Measurements from ENCODE around the gene SERPINF2. TPM values are rescaled to one million over a fixed set of nuclear protein-coding genes. Genes with fewer than 3 reads are reported as not detected.
A peak's percentile ranks its signal among the peaks of the same experiment; 100 is the strongest.
"Not testable (repeated sequence)": the region's sequence is repeated elsewhere in the genome, so short reads cannot be mapped to it uniquely, and the experiment has no call there.

The SERPINF2 gene
- total and polyA plus RNA-seq, 2 experiments from 2014 or later = 0.08 TPM; not detected in 1

DNA sequence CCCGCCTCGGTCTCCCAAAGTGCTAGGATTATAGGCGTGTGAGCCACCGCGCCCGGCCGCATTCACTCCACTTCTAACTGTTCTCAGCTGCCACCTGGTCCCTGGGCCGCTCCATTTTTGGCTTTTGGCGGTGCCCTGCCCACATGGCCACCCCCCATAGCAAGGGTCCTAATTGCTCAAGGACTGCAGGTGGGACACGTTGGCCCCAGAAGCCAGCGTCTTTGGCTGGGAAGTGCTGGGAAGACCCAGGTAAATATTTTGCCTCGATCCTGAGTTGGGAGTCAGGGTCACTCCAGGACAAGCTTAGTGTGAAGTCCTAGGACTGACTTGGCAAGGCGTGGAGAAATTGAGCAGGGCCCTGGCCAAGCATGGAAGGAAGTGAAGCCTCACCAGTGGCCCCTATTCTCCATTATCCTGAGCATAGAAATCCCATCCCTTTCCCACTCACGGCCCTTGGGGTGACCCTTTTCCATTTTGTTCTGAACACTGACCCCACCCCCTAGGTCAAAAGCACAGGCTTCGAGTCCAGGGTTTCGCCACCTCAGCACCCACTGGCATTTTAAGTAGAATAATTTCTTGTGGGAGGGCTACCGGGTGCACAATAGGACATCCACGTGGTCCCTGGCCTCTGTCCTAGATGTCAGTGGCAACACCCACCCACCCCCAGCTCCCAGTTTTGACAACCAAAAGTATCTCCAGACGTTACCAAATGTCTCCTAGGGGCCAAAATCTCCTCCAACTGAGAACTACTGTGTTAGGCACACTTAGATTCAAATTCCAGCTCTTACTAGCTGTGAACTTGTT lies 24.1 kb upstream of the SERPINF2 start:
- WGBS, 2 experiments (ENCODE audit: low coverage in 1 of 2, low lambda C conversion rate in 2 of 2, missing lambda C conversion rate in 2 of 2) = 72% methylated on average over 19 of the region's 19 CpGs
- in situ Hi-C loops (cut with MboI) = no loop called here

DNA sequence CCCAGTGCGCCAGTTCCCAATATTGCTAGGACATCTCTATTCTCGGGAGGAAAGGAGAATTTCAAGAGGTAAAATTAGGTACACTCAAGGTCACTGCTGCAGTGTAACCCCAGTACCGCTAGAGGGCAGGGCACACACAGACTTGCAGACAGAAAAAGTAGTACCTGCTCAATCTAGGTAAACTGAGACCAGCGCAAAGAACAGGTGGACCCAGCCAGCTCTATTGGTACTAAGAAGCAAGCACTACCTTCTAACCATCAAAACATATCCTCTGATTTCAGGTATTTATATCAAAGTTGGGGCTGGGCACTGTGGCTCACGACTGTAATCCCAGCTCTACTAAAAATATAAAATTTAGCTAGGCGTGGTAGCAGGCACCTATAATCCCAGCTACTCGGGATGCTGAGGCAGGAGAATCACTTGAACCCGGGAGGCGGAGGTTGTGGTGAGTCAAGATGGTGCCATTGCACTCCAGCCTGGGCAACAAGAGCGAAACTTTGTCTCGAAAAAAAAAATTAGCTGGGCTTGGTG lies 21.8 kb upstream of the SERPINF2 start:
- Histone ChIP-seq H4K20me1 (ENCODE audit: insufficient read depth) (no peaks in the 10 kb centered on the region), H3K9me2 (ENCODE audit: insufficient read depth) (no peaks in the 10 kb centered on the region), H3K27me3 (replicated peaks; ENCODE audit: insufficient read depth) (no peaks in the 10 kb centered on the region), H3K36me3 (ENCODE audit: low read depth) (no peaks in the 10 kb centered on the region), H3K4me3 (peak overlapping the region; percentile 57), H3K4me1 (ENCODE audit: insufficient read depth) (peaks cover 9% of the 10 kb centered on the region), H3K27ac (no peak overlapping the region), H3F3A (ENCODE audit: insufficient read depth) (peaks cover 5% of the 10 kb centered on the region; the same call in 1 of the 2 replicates), H2AFZ (peak overlapping the region; percentile 80), H3K4me2 (ENCODE audit: unreplicated experiment) (peak overlapping the region; percentile 55), H3K79me2 (ENCODE audit: insufficient read depth) (peaks cover 11% of the 10 kb centered on the region), H3K9ac (peak overlapping the region; percentile 49; the same call in 1 of the 2 replicates), H3K9me3 (ENCODE audit: low read depth) (no peaks in the 10 kb centered on the region)
- 31% methylated on average over 11 of the region's 11 CpGs for WGBS, 2 experiments (ENCODE audit: low coverage in 1 of 2, low lambda C conversion rate in 2 of 2, missing lambda C conversion rate in 2 of 2)
- in situ Hi-C loops (cut with MboI) = loop anchor here (10.0 kb wide), 1 partner anchor 64 kb away; no protein-coding TSS in a partner anchor
- no peak for TF ChIP-seq EZH2 (IDR thresholded peaks at IDR 0.05; ENCODE audit: insufficient read depth, poor library complexity, severe bottlenecking)
- TF ChIP-seq EZH2phosphoT487 (IDR thresholded peaks at IDR 0.05; ENCODE audit: insufficient read depth, low read depth) = no peak
- DNase-seq = peak; percentile 60

More for the DNA sequence above, 24.1 kb upstream of the SERPINF2 start:
- peak overlapping the region; percentile 99; the same call in 1 of the 2 replicates for H3K27ac ChIP-seq
- no peaks in the 10 kb centered on the region for H3K9me3 ChIP-seq (ENCODE audit: low read depth)
- H3K4me3 ChIP-seq = no peak overlapping the region
- H3K9ac ChIP-seq = no peak overlapping the region; the same call in 1 of the 2 replicates
- H3K36me3 ChIP-seq (ENCODE audit: low read depth) = peaks cover 8% of the 10 kb centered on the region; the same call in 1 of the 2 replicates
- peaks cover 13% of the 10 kb centered on the region for H3K4me1 ChIP-seq (ENCODE audit: insufficient read depth)
- no peak overlapping the region for H2AFZ ChIP-seq
- H3K4me2 ChIP-seq (ENCODE audit: unreplicated experiment) = no peak overlapping the region
- DNase-seq = no peak
- no peaks in the 10 kb centered on the region for H3K9me2 ChIP-seq (ENCODE audit: insufficient read depth)
- peaks cover 7% of the 10 kb centered on the region; the same call in 1 of the 2 replicates for H4K20me1 ChIP-seq (ENCODE audit: insufficient read depth)
- peaks cover 16% of the 10 kb centered on the region for H3K79me2 ChIP-seq (ENCODE audit: insufficient read depth)
- TF ChIP-seq EZH2 (IDR thresholded peaks at IDR 0.05; ENCODE audit: insufficient read depth, poor library complexity, severe bottlenecking) (no peak), EZH2phosphoT487 (IDR thresholded peaks at IDR 0.05; ENCODE audit: insufficient read depth, low read depth) (no peak)
- H3K27me3 ChIP-seq (replicated peaks; ENCODE audit: insufficient read depth) = no peaks in the 10 kb centered on the region
- peaks cover 13% of the 10 kb centered on the region for H3F3A ChIP-seq (ENCODE audit: insufficient read depth)

DNA sequence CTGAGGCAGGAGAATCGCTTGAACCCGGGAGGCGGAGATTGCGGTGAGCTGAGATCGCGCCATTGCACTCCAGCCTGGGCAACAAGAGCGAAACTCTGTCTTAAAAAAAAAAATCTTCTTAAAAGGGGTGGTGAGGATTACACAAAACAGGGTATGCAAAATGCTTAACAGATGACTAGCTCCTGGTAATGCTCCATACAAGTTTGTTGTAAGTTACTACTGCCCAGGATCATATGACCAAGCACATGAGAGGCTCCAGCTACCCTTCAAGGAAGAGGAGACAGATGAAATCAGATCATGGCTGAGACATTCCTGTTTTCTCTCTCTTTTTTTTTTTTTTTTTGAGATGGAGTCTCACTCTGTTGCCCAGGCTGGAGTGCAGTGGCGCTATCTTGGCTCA lies 20.6 kb upstream of the SERPINF2 start:
- H3K9ac ChIP-seq; H3K4me2 ChIP-seq (ENCODE audit: unreplicated experiment); H3F3A ChIP-seq (ENCODE audit: insufficient read depth); H3K9me2 ChIP-seq (ENCODE audit: insufficient read depth); H3K4me1 ChIP-seq (ENCODE audit: insufficient read depth); H2AFZ ChIP-seq; H3K27me3 ChIP-seq (replicated peaks; ENCODE audit: insufficient read depth); H3K9me3 ChIP-seq (ENCODE audit: low read depth); H3K36me3 ChIP-seq (ENCODE audit: low read depth); H3K4me3 ChIP-seq; H4K20me1 ChIP-seq (ENCODE audit: insufficient read depth): not testable (repeated sequence)
- in situ Hi-C loops (cut with MboI) = loop anchor here (10.0 kb wide), 1 partner anchor 63 kb away; no protein-coding TSS in a partner anchor
- DNase-seq = peak; percentile 84
- H3K27ac ChIP-seq = peak overlapping the region; percentile 53
- peaks cover 18% of the 10 kb centered on the region for H3K79me2 ChIP-seq (ENCODE audit: insufficient read depth)
- WGBS, 2 experiments (ENCODE audit: low coverage in 1 of 2, low lambda C conversion rate in 2 of 2, missing lambda C conversion rate in 2 of 2) = 54 to 75% methylated on average over 7 to 8 of the region's 8 CpGs

DNA sequence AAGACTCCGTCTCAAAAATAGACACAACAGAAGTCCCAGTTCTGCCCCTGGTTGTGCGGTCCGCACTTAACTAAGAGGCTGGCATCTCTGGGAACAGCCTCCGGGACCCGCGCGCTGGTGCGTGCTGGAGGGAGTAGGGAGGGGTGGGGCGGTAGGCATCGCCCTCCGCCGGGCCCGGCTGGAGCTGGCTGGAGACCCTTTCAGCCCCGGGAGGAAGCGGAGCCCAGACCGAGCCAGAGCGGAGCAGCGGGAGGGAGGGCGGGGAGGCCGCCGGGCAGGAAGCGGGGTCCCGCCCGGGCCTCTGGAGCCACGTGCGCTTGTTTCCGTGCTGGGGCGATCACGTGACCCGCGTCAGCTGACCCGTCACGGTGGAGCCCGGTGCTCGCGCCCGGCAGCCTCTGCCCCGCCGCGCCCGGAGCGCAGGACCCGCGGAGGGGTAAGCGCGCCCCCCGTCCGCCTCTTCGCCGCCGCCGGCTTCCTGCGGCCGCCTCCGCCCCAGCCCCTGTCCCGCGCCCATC lies 18.3 kb upstream of the SERPINF2 start, which contains the start of gene WDR81:
Gene WDR81 (plus strand): TSS at position 354 of the 518 bp plus-strand sequence. CDS start 256 bp downstream, outside the sequence.
- no peak for TF ChIP-seq EZH2 (IDR thresholded peaks at IDR 0.05; ENCODE audit: insufficient read depth, poor library complexity, severe bottlenecking)
- no peak for TF ChIP-seq EZH2phosphoT487 (IDR thresholded peaks at IDR 0.05; ENCODE audit: insufficient read depth, low read depth)
- in situ Hi-C loops (cut with MboI) = loop anchor here (10.0 kb wide), 1 partner anchor 60 kb away; no protein-coding TSS in a partner anchor
- Histone ChIP-seq H3K9me3 (ENCODE audit: low read depth) (no peaks in the 10 kb centered on the region), H3K79me2 (ENCODE audit: insufficient read depth) (peaks cover 18% of the 10 kb centered on the region), H3K36me3 (ENCODE audit: low read depth) (no peaks in the 10 kb centered on the region), H3F3A (ENCODE audit: insufficient read depth) (peaks cover 8% of the 10 kb centered on the region; the same call in 1 of the 2 replicates), H4K20me1 (ENCODE audit: insufficient read depth) (no peaks in the 10 kb centered on the region), H3K9ac (peak within 1 kb of the TSS; percentile 84), H3K4me3 (peak within 1 kb of the TSS; percentile 70), H3K9me2 (ENCODE audit: insufficient read depth) (no peaks in the 10 kb centered on the region), H3K27me3 (replicated peaks; ENCODE audit: insufficient read depth) (no peaks in the 10 kb centered on the region), H3K27ac (peak within 1 kb of the TSS; percentile 55), H2AFZ (peak within 1 kb of the TSS; percentile 91), H3K4me1 (ENCODE audit: insufficient read depth) (no peaks in the 10 kb centered on the region; the same call in 1 of the 2 replicates), H3K4me2 (ENCODE audit: unreplicated experiment) (peak within 1 kb of the TSS; percentile 85)
- DNase-seq = peak; percentile 95
- WGBS, 2 experiments (ENCODE audit: low coverage in 1 of 2, low lambda C conversion rate in 2 of 2, missing lambda C conversion rate in 2 of 2) = 1 to 2% methylated on average over 17 to 44 of the region's 57 CpGs
